ENCODE results near the gene DYSF.
A peak's percentile ranks its signal among the peaks of the same experiment; 100 is the strongest.

Gene DYSF

GRCh38 chr2:71716697-71717624 lies 263.6 kb downstream of the DYSF start:
- no peak for DNase-seq

DNA sequence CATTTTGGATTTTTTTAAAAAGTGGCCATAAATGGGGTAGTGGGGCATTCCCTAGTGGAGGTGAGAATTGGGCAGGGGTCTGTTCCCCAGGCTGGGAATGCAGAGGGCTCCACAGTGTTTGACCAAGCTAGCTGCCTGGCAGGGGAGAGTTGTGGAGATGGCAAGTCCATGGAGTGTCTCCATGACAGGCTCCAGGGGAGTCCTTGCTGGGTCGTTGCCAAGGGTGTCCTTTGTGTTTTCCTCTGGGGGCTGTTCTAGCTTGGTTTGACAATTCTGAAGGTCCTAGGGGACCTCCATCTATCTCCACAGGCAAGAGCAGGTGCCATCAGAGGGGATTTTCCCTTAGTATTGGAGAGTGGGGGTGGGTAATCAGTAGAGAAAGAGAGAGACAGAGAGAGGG lies 265.3 kb downstream of the DYSF start:
- DNase-seq, result no peak

- no peak for DNase-seq
These were observed 266.3 kb downstream of the DYSF start for GRCh38 chr2:71719520-71720282.

GRCh38 chr2:71720283-71720560 lies 266.9 kb downstream of the DYSF start:
- DNase-seq, result no peak

DNA sequence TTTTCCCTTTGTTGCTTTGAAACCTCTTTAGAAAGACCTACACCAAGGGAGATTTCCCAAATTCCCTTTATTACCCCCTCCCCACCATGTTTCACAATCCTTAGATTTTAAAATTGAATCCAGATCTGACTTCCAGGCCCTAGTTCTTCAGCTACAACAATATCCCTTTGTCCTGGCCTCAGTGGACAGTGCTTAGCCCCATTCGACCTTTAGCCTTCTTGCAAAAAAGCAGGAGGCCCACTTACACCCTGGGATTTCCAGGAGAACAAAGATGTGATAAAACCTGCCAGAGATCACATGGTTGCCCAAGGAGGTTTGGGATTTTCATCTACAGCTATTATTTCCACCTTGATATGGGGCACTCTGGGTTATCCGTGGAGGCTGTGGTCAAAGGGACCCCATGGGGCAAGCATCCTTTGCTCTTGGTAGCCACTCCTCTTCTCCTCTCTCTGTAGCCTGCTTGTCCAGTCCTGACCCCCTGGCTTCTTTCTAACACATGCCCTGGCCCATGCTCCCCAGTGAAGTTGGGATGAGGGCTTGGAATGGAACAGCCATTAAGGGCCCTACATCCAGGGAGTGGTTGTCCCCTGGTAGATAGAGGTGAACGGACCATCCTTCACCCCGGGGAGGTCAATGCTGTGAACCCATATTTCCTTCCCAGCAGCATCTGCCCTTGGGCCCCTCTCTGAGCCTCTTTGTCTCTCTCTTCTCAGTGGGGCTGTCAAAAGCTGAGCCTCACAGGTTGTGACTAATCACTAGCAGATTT lies 267.4 kb downstream of the DYSF start:
- DNase-seq, result no peak

DNA sequence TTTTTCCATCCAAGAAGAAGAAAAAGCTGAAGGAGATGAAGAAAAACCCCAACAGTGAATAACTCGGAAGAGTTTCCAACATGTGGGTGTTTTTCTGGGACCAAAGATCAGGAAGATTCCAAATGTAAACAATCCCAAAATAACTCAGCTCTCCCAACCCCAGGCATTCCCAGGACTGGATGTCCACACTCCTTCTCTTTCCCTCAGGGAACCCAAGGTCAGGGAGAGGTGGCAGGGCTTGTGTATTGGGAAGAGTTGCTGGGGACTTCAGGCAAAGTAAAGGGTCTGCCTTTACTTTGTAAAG lies 268.0 kb downstream of the DYSF start:
- no peak for DNase-seq

DNA sequence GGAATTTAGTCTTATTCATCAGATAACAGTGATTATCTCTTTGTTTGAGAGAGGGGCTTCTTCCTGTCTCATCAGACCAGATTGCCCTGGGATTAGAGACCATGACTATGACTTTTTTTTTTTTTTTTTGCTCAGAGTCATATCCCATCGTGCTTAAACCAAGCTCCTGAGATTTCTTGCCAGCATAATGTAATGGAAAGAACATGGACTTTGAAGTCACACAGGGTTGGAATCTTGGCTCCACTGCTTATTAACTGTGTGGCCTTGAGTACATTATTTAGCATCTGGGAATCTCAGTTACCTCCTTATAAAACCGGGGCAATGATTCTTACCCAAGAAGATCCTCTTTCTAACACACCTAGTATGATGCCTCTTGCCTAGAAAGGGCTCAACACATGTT lies 268.3 kb downstream of the DYSF start:
- DNase-seq, result no peak

DNA sequence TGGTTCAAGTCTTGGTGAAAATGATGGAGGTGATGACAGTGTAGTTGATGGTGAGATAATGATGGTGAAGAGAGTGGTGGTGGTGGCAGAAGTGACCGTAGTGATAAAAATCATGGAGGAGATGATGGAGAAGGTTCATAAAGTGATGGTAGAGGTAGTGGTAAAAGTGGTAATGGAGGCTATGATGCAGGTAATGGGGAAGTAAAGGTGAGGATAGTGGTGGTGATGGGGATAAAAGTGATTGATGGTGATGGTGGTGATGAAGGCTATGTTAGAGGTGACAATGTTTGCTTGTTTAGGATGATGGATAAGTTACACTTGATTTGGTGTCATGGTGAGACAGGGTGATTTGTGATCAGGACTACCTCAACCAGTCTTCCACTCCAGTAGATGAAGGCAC lies 268.9 kb downstream of the DYSF start:
- DNase-seq, result no peak

GRCh38 chr2:71724793-71725192 lies 271.4 kb downstream of the DYSF start:
- no peak for DNase-seq

- DNase-seq, result no peak
These were observed 272.5 kb downstream of the DYSF start for GRCh38 chr2:71725836-71726235.

- DNase-seq, result no peak
These were observed 274.2 kb downstream of the DYSF start for GRCh38 chr2:71727562-71727961.

DNA sequence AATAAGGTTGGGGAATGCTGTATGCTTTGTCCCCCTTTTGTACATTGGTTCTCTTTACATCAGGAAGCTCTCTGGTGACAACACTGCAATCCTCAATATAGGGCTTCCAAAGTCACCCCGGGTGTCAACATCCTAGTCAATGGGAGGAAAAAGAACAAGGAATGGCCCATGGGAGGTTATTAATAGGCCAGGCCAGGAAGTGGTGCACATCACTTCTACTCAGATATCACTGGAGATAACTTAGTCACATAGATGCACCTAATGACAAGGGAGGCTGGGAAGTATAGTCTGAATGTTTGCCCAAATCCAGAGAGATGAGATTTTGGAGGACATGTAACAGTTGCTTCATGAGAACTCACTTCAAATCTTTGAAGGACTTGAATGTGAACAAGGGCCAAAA lies 274.7 kb downstream of the DYSF start:
- DNase-seq, result no peak

GRCh38 chr2:71730785-71731383 lies 277.5 kb downstream of the DYSF start:
- no peak for DNase-seq

DNA sequence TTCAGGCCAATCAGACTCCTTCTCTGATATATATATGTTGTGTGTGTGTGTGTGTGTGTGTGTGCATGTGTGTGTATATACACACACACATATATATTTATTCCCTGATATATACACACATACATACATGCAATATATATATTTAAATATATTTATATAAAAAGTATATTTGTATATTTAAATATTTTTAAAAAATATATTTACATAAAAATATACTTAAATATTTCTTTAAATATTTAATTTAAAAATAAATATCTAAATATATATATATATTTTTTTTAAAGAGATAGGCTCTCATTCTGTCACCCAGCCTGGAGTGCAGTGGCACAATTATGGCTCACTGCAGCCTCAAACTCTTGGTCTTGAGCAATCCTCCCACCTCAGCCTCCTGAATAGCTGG lies 281.3 kb downstream of the DYSF start:
- no peak for DNase-seq

DNA sequence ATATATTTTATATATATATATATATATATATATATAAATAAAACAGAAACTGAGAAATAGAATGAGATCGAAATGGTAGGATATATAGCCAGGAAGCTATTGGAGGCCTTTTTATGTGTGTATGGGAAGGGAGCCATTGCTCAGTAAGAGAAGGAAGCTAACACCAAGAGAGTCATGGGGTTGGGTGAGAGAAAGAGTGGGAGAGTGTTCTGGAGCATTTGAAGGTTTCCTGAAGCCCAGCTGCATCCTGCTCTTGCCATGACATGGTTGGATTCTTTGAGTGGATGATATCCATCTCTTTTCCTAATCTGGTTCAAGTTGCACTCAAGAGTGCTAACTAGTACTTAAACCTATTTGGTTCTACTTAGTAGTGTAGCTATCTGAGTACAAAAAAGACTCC lies 282.3 kb downstream of the DYSF start:
- peak; percentile 28 to 53 for DNase-seq

Data from NCI-H524 (cell line).